Measurements from ENCODE around the gene APPL2.

APPL2 gene

DNA sequence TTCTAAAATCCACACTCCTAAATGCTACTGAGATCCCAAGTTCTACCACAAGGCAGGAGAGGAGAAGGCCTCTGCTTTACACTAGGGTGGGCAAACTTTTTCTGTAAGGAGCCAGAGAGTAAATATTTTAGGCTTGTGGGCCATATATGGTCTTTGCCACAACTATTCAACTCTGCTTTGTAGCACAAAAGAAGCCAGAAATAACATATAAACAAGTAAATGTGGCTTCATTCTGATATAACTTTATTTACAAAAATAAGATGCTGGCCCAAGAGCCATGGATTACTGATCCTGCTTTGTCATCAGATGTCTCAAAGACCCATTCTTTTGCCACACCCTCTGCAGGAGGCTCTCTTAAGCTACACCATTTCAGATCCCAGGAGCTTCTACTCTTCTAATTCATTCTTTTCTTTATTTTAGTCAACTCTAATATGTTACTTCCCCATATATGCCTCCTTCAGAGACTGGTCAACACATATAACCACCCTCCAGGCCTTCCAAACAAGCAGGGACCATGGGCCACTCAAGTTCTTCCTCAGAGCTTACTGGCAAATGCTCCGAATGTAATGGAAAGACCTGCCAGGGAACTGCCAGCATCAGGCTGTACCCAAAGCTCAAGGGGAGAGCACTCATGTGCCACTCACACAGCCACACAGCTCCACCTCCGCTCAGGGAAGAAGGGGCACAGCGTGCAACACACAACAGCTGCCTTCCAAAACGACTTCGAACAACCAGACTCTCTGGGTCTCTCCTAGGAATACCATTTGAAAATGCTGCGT, 15.6 kb downstream of the APPL2 start:
- no peak for DNase-seq (ENCODE audit: low read depth)
- H3K4me3 ChIP-seq (ENCODE audit: low read depth, low read length), result no peak overlapping the region
- TF ChIP-seq, protein P1, sequence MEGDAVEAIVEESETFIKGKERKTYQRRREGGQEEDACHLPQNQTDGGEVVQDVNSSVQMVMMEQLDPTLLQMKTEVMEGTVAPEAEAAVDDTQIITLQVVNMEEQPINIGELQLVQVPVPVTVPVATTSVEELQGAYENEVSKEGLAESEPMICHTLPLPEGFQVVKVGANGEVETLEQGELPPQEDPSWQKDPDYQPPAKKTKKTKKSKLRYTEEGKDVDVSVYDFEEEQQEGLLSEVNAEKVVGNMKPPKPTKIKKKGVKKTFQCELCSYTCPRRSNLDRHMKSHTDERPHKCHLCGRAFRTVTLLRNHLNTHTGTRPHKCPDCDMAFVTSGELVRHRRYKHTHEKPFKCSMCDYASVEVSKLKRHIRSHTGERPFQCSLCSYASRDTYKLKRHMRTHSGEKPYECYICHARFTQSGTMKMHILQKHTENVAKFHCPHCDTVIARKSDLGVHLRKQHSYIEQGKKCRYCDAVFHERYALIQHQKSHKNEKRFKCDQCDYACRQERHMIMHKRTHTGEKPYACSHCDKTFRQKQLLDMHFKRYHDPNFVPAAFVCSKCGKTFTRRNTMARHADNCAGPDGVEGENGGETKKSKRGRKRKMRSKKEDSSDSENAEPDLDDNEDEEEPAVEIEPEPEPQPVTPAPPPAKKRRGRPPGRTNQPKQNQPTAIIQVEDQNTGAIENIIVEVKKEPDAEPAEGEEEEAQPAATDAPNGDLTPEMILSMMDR (conservative IDR thresholded peaks at IDR 0.05; ENCODE audit: low read depth, low read length), result no peak

GRCh38 chr12:105219261-105220028, 16.5 kb downstream of the APPL2 start:
- no peak overlapping the region for H3K4me3 ChIP-seq (ENCODE audit: low read depth, low read length)
- no peak for DNase-seq (ENCODE audit: low read depth)
- TF ChIP-seq, protein P1 (conservative IDR thresholded peaks at IDR 0.05; ENCODE audit: low read depth, low read length), result no peak

- TF ChIP-seq, protein P1 (conservative IDR thresholded peaks at IDR 0.05; ENCODE audit: low read depth, low read length), result no peak
- DNase-seq (ENCODE audit: low read depth), result no peak
Observed at GRCh38 chr12:105218434-105218833, 17.5 kb downstream of the APPL2 start.

GRCh38 chr12:105214670-105215375, 21.2 kb downstream of the APPL2 start:
- no peak overlapping the region for H3K4me3 ChIP-seq (ENCODE audit: low read depth, low read length)
- TF ChIP-seq, protein P1 (conservative IDR thresholded peaks at IDR 0.05; ENCODE audit: low read depth, low read length), result no peak
- DNase-seq (ENCODE audit: low read depth), result no peak

More at GRCh38 chr12:105218434-105218833, 17.5 kb downstream of the APPL2 start:
- H3K4me3 ChIP-seq (ENCODE audit: low read depth, low read length), result no peak overlapping the region

- DNase-seq (ENCODE audit: low read depth), result no peak
- no peak overlapping the region for H3K4me3 ChIP-seq (ENCODE audit: low read depth, low read length)
- TF ChIP-seq, protein P1 (conservative IDR thresholded peaks at IDR 0.05; ENCODE audit: low read depth, low read length), result no peak
Observed at GRCh38 chr12:105214148-105214547, 21.8 kb downstream of the APPL2 start.

DNA sequence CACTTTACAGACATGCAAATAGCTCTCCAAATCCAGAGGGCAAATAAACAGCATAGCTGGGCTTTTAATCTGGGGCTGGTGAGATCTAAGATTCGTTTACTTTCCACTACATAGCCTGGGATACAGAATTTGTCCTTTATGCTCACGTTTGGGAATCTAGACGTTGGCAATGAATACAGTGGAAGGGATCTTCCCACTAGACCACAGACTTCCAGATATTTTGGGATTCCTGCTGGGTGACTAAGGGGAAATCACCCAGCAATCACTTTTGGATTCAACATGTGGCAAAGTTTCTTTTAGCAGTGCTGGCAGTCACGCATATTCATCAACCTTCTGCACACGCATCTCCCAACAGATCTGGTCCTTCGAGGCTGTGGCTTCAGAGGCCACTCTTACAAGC, 23.5 kb downstream of the APPL2 start:
- TF ChIP-seq, protein P1 (conservative IDR thresholded peaks at IDR 0.05; ENCODE audit: low read depth, low read length), result no peak
- no peak for DNase-seq (ENCODE audit: low read depth)
- no peak overlapping the region for H3K4me3 ChIP-seq (ENCODE audit: low read depth, low read length)

All from choroid plexus epithelial cell (primary cell).